Nasal cavity respiratory epithelium epithelial cell of viscerocranial mucosa (primary cell): Measurements from ENCODE around the gene CDC14A. TPM values are rescaled to one million over a fixed set of nuclear protein-coding genes. Genes with fewer than 3 reads are reported as not detected.

Source experiments
- total RNA-seq: library from RNA; depleted of rRNA; stranded (reverse); fragments of >200 nt; gene quantifications from 2 replicates; pipeline ENCODE4 v1.2.3, GENCODE V29; 2014

Gene CDC14A, protein sequence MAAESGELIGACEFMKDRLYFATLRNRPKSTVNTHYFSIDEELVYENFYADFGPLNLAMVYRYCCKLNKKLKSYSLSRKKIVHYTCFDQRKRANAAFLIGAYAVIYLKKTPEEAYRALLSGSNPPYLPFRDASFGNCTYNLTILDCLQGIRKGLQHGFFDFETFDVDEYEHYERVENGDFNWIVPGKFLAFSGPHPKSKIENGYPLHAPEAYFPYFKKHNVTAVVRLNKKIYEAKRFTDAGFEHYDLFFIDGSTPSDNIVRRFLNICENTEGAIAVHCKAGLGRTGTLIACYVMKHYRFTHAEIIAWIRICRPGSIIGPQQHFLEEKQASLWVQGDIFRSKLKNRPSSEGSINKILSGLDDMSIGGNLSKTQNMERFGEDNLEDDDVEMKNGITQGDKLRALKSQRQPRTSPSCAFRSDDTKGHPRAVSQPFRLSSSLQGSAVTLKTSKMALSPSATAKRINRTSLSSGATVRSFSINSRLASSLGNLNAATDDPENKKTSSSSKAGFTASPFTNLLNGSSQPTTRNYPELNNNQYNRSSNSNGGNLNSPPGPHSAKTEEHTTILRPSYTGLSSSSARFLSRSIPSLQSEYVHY
- total RNA-seq: 1.0 and 1.5 TPM in 2 replicates

DNA sequence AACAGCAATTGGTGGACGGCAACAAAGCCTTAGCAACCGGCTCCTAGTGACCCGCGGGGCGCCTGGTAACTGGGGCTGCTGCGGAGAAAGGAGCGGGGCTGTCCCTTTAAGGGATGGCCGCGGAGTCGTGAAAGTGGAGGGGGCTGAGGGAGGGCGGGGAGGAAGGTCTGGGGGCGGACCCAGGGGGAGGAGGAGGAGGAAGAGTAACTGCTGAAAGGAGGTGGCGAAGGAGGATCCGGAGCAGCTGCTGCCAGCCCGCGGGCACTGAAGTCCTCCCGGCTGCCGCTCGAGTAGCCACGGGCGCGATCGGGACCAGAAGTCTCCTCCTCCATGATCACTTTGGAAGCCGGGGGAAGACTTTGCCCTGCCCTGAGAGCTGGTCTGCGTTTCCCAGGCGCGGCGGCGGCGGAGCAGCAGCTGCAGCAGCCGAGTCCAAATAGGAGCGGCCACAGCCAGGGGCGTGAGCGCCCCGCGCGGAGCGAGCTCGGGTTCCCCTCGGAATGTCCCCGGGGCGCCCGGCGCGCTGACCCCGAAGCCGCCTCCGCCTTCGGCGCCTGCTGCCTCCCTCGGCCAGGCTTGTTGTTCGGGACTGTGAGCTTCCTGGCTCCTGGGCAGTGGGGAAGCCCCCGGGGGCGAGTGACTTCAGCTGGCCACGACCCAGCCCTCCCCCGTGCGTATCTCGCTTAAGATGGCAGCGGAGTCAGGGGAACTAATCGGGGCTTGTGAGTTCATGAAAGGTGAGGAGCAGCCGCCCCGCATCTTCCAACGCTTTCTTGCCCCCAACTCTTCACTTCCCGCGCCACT lies at the start of gene CDC14A:
TSS of gene CDC14A (plus strand) at position 240 of the 804 bp plus-strand sequence. CDS start at position 689, 449 bp downstream.

Other genes with a start within 250 kb of the CDC14A start
- gene SASS6, start 219.6 kb upstream of the CDC14A start, total RNA-seq: 1.7 and 2.8 TPM in 2 replicates
- 15.0 and 28.3 TPM in 2 replicates for gene TRMT13, start 219.3 kb upstream of the CDC14A start, total RNA-seq
- under 0.01 and 0.43 TPM in 2 replicates for gene LRRC39, start 174.2 kb upstream of the CDC14A start, total RNA-seq
- 5.1 and 14.7 TPM in 2 replicates for gene DBT, start 102.7 kb upstream of the CDC14A start, total RNA-seq
- 60.4 and 64.3 TPM in 2 replicates for gene RTCA, start 86.3 kb upstream of the CDC14A start, total RNA-seq
- gene GPR88, start 185.6 kb downstream of the CDC14A start, total RNA-seq: not detected in 2 replicates